Measurements from ENCODE around the gene MBOAT1. TPM values are rescaled to one million over a fixed set of nuclear protein-coding genes. Genes with fewer than 3 reads are reported as not detected.

The MBOAT1 gene
- total RNA-seq, 1 donor from 2014 or later: 83.3 TPM

GRCh38 chr6:20213271-20213798, 1.1 kb upstream of the MBOAT1 start:
- Mint-ChIP-seq H3K4me3 (peak overlapping the region; percentile 93), H3K27me3 (peaks cover 8% of the 10 kb centered on the region), H3K4me1 (ENCODE audit: unreplicated experiment) (peaks cover 34% of the 10 kb centered on the region), H3K9me3 (no peaks in the 10 kb centered on the region), H3K27ac (peak overlapping the region; percentile 97), H3K36me3 (no peaks in the 10 kb centered on the region)
- no peak for DNase-seq (ENCODE audit: extremely low spot score, unreplicated experiment)
- TF ChIP-seq, protein P1, sequence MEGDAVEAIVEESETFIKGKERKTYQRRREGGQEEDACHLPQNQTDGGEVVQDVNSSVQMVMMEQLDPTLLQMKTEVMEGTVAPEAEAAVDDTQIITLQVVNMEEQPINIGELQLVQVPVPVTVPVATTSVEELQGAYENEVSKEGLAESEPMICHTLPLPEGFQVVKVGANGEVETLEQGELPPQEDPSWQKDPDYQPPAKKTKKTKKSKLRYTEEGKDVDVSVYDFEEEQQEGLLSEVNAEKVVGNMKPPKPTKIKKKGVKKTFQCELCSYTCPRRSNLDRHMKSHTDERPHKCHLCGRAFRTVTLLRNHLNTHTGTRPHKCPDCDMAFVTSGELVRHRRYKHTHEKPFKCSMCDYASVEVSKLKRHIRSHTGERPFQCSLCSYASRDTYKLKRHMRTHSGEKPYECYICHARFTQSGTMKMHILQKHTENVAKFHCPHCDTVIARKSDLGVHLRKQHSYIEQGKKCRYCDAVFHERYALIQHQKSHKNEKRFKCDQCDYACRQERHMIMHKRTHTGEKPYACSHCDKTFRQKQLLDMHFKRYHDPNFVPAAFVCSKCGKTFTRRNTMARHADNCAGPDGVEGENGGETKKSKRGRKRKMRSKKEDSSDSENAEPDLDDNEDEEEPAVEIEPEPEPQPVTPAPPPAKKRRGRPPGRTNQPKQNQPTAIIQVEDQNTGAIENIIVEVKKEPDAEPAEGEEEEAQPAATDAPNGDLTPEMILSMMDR (conservative IDR thresholded peaks at IDR 0.05): no peak

DNA sequence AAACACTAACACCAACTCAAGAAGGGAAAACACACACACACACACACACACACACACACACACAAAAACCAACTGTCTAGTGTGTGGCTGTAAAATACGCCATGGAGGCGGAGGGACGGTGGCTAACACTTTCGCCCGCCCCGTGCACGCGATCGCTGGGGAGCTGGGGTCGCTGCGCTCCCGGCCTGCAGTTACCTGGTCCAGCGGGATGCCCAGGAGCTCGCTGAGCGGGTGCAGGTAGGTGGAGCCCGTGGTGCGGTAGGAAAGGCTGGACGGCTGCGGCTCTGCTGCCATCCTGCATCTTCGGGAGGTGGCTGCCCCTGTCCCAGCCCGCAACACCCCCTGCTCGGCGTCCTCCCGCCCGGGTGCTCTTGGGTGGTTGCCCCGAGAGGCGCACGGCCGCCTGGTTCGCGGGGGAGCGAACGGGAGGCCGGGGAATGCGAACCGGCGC, 303 bp downstream of the MBOAT1 start:
- H3K27ac Mint-ChIP-seq: peak overlapping the region; percentile 91
- H3K9me3 Mint-ChIP-seq: no peaks in the 10 kb centered on the region
- H3K27me3 Mint-ChIP-seq: peaks cover 8% of the 10 kb centered on the region
- H3K4me1 Mint-ChIP-seq (ENCODE audit: unreplicated experiment): peaks cover 33% of the 10 kb centered on the region
- TF ChIP-seq, protein P1 (conservative IDR thresholded peaks at IDR 0.05): no peak
- peaks cover 3% of the 10 kb centered on the region for H3K36me3 Mint-ChIP-seq
- DNase-seq (ENCODE audit: extremely low spot score, unreplicated experiment): peak; percentile 72
- H3K4me3 Mint-ChIP-seq: peak overlapping the region; percentile 89

GRCh38 chr6:20211037-20211940, 980 bp downstream of the MBOAT1 start:
- Mint-ChIP-seq H3K4me3 (peak overlapping the region; percentile 89), H3K27me3 (peaks cover 8% of the 10 kb centered on the region), H3K36me3 (peaks cover 8% of the 10 kb centered on the region), H3K27ac (peak overlapping the region; percentile 91), H3K4me1 (ENCODE audit: unreplicated experiment) (peaks cover 38% of the 10 kb centered on the region), H3K9me3 (peaks cover 4% of the 10 kb centered on the region)
- TF ChIP-seq, protein P1 (conservative IDR thresholded peaks at IDR 0.05): no peak
- DNase-seq (ENCODE audit: extremely low spot score, unreplicated experiment): no peak

GRCh38 chr6:20210158-20210557, 2.1 kb downstream of the MBOAT1 start:
- no peak for DNase-seq (ENCODE audit: extremely low spot score, unreplicated experiment)
- Mint-ChIP-seq H3K36me3 (peaks cover 8% of the 10 kb centered on the region), H3K27ac (no peak overlapping the region), H3K4me1 (ENCODE audit: unreplicated experiment) (peaks cover 43% of the 10 kb centered on the region), H3K27me3 (peaks cover 5% of the 10 kb centered on the region), H3K4me3 (peak overlapping the region; percentile 80), H3K9me3 (peaks cover 4% of the 10 kb centered on the region)
- TF ChIP-seq, protein P1 (conservative IDR thresholded peaks at IDR 0.05): no peak

DNA sequence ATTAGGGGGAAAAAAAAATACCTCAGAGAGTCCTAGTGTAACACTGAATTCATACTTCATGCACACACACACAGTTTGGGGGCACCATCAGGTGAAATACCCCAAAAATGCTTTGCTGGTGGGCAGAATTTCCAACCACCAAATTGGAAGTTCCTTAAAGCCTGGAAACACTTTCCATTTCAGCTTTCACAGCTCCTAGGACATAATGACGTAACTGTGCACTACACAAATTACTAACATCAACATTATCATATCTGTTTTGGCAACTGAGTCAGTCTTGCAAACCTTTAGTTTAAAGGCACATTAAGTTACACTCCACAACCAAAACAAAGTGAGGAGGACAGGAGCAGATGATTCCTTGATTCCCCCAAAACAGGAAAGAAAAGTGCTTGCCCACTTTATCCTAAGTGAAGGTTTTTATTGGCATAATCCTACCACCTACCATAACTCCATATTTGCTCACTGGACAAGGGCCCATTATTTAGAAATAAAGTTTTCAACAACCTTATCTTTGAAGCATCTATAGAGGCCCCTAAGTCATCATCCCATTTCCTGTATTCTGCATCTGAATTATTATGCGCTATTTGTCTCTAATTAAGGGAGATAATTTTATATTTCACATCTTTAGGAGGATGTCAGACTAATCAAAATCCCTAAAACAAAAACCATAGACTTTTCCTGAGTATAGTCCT, 3.4 kb downstream of the MBOAT1 start:
- TF ChIP-seq, protein P1 (conservative IDR thresholded peaks at IDR 0.05): no peak
- H3K27ac Mint-ChIP-seq: peak overlapping the region; percentile 34
- peaks cover 8% of the 10 kb centered on the region for H3K36me3 Mint-ChIP-seq
- H3K27me3 Mint-ChIP-seq: peaks cover 3% of the 10 kb centered on the region
- H3K4me3 Mint-ChIP-seq: peak overlapping the region; percentile 80
- H3K4me1 Mint-ChIP-seq (ENCODE audit: unreplicated experiment): peaks cover 51% of the 10 kb centered on the region
- no peak for DNase-seq (ENCODE audit: extremely low spot score, unreplicated experiment)
- peaks cover 4% of the 10 kb centered on the region for H3K9me3 Mint-ChIP-seq
